Measurements from ENCODE around the gene CPSF3. TPM values are rescaled to one million over a fixed set of nuclear protein-coding genes. Genes with fewer than 3 reads are reported as not detected.

CPSF3 gene
- total RNA-seq, result 10 to 100 TPM; 18.6 to 43.9 (median 25.0) TPM

- H3K4me3 ChIP-seq, result peak within 1 kb of the TSS; percentile 67 to 97 (median 80)
- peaks cover 0 to 63% (median 22%) of the 10 kb centered on the region in 4 donors for H3K4me1 ChIP-seq
- peak; percentile 65 to 92 for TF ChIP-seq POLR2A (IDR thresholded peaks at IDR 0.05)
- TF ChIP-seq CTCF (IDR thresholded peaks at IDR 0.05), result peak in 3 of 5 experiments; percentile 13 to 85 (median 63)
- TF ChIP-seq EP300 (IDR thresholded peaks at IDR 0.05), result peak; percentile 80 to 93
- WGBS, 2 donors, result 0 to 1% methylated on average over 38 to 50 of the region's 91 CpGs
- no peaks in the 10 kb centered on the region for H3K9me3 ChIP-seq
- peak within 1 kb of the TSS; percentile 87 to 98 (median 95) for H3K27ac ChIP-seq
- peaks cover 0 to 1% (median 0%) of the 10 kb centered on the region in 3 donors for H3K36me3 ChIP-seq
- DNase-seq (ENCODE audit: low spot score in 2 of 2), result peak; percentile 92
- no peaks in the 10 kb centered on the region for H3K27me3 ChIP-seq
Measured at GRCh38 chr2:9423100-9423921, at the start of gene CPSF3, which contains the start of gene ITGB1BP1. Gene CPSF3, plus strand, starts transcription at chr2:9423654. Its CDS starts 120 bp downstream, at chr2:9423774. Gene ITGB1BP1, minus strand, starts transcription at chr2:9423528. Its CDS starts 4,831 bp downstream, at chr2:9418697.

- TF ChIP-seq POLR2A (IDR thresholded peaks at IDR 0.05) (no peak), EP300 (IDR thresholded peaks at IDR 0.05) (no peak), CTCF (IDR thresholded peaks at IDR 0.05) (no peak)
- peak overlapping the region in 1 of 4 donors; percentile 5 for H3K27ac ChIP-seq
- H3K9me3 ChIP-seq, result no peaks in the 10 kb centered on the region
- no peak for DNase-seq (ENCODE audit: low spot score in 2 of 2)
- WGBS, 2 donors, result 88% methylated on average over 18 of the region's 18 CpGs
- H3K4me1 ChIP-seq, result peaks cover 0 to 20% (median 6%) of the 10 kb centered on the region in 4 donors
- H3K27me3 ChIP-seq, result no peaks in the 10 kb centered on the region
- peaks cover 0 to 78% (median 0%) of the 10 kb centered on the region in 3 donors for H3K36me3 ChIP-seq
- no peak overlapping the region for H3K4me3 ChIP-seq
Measured at GRCh38 chr2:9374071-9374730, 49.3 kb upstream of the CPSF3 start.

- TF ChIP-seq POLR2A (IDR thresholded peaks at IDR 0.05) (no peak), EP300 (IDR thresholded peaks at IDR 0.05) (no peak), CTCF (IDR thresholded peaks at IDR 0.05) (no peak)
Measured at GRCh38 chr2:9375857-9376428, 47.5 kb upstream of the CPSF3 start.

GRCh38 chr2:9377461-9378097 lies 45.9 kb upstream of the CPSF3 start:
- WGBS, 2 donors, result 65 to 67% methylated on average over 9 of the region's 9 CpGs

More at GRCh38 chr2:9375857-9376428, 47.5 kb upstream of the CPSF3 start:
- no peaks in the 10 kb centered on the region for H3K27me3 ChIP-seq
- H3K36me3 ChIP-seq, result peaks cover 0 to 67% (median 0%) of the 10 kb centered on the region in 3 donors
- H3K4me3 ChIP-seq, result no peak overlapping the region
- peaks cover 0 to 36% (median 11%) of the 10 kb centered on the region in 4 donors for H3K4me1 ChIP-seq
- H3K9me3 ChIP-seq, result no peaks in the 10 kb centered on the region
- 83% methylated on average over 4 of the region's 4 CpGs for WGBS, 2 donors
- no peak for DNase-seq (ENCODE audit: low spot score in 2 of 2)
- H3K27ac ChIP-seq, result peak overlapping the region in 2 of 4 donors; percentile 11 to 41

More at GRCh38 chr2:9377461-9378097, 45.9 kb upstream of the CPSF3 start:
- Histone ChIP-seq H3K27ac (peak overlapping the region in 3 of 4 donors; percentile 48 to 94 (median 92)), H3K4me1 (peaks cover 0 to 52% (median 15%) of the 10 kb centered on the region in 4 donors), H3K27me3 (no peaks in the 10 kb centered on the region), H3K36me3 (peaks cover 0 to 60% (median 0%) of the 10 kb centered on the region in 3 donors), H3K4me3 (no peak overlapping the region), H3K9me3 (no peaks in the 10 kb centered on the region)
- TF ChIP-seq EP300 (IDR thresholded peaks at IDR 0.05), result no peak
- no peak for TF ChIP-seq CTCF (IDR thresholded peaks at IDR 0.05)
- TF ChIP-seq POLR2A (IDR thresholded peaks at IDR 0.05), result no peak
- no peak for DNase-seq (ENCODE audit: low spot score in 2 of 2)
